Loucy (cell line): ENCODE data around the gene KCNK1.

Source experiments
- EZH2phosphoT487 ChIP-seq: fragments of 200-600 bp; IDR thresholded peaks from 2 replicates; pipeline ENCODE4 v1.6.1; 2018; ENCODE audit warnings: antibody characterized with exemption, mild to moderate bottlenecking, moderate library complexity, borderline replicate concordance
- TF ChIP-seq, protein P1 (sequence below): fragments of 200-600 bp; sonication (generic); conservative IDR thresholded peaks from 2 replicates; pipeline ENCODE4 v1.5.1; 2014; ENCODE audit warnings: mild to moderate bottlenecking, antibody characterized with exemption, low read length

- TF ChIP-seq, protein P1, sequence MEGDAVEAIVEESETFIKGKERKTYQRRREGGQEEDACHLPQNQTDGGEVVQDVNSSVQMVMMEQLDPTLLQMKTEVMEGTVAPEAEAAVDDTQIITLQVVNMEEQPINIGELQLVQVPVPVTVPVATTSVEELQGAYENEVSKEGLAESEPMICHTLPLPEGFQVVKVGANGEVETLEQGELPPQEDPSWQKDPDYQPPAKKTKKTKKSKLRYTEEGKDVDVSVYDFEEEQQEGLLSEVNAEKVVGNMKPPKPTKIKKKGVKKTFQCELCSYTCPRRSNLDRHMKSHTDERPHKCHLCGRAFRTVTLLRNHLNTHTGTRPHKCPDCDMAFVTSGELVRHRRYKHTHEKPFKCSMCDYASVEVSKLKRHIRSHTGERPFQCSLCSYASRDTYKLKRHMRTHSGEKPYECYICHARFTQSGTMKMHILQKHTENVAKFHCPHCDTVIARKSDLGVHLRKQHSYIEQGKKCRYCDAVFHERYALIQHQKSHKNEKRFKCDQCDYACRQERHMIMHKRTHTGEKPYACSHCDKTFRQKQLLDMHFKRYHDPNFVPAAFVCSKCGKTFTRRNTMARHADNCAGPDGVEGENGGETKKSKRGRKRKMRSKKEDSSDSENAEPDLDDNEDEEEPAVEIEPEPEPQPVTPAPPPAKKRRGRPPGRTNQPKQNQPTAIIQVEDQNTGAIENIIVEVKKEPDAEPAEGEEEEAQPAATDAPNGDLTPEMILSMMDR = no peak
- no peak for TF ChIP-seq EZH2phosphoT487
Measured at GRCh38 chr1:233657466-233657865, 43.6 kb downstream of the KCNK1 start.
